HG02943 (cell line): ENCODE measurements around the gene ZFYVE28.

ENCODE experiments used
- ATAC-seq: cut with Tn5 transposase; IDR thresholded peaks from one replicate; pipeline ENCODE4 v1.9.1; 2021; ENCODE audit warnings: mild to moderate bottlenecking, low read depth, moderate library complexity; ENCODE audit not compliant: unreplicated experiment

The ZFYVE28 gene

GRCh38 chr4:2356123-2357069 lies 62.0 kb downstream of the ZFYVE28 start:
- no peak for ATAC-seq

DNA sequence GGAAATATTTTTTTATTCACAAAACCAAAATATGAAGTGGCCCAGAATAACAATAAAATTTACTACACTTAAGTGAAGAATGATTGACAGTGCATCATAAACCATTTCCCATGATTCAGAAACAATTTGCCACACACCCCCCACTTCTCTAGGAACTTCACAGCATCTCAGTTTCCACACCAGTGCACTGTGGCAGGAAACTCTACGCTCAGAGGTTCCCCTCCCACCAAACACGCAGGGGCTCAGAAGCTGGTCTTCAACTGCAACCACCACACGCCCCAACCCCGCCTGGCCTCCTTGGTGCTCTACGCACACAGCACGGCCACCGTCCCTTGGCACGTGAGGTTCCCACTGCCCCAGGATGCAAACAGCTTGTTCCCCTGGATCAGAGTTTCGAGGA lies 63.7 kb downstream of the ZFYVE28 start:
- no peak for ATAC-seq

DNA sequence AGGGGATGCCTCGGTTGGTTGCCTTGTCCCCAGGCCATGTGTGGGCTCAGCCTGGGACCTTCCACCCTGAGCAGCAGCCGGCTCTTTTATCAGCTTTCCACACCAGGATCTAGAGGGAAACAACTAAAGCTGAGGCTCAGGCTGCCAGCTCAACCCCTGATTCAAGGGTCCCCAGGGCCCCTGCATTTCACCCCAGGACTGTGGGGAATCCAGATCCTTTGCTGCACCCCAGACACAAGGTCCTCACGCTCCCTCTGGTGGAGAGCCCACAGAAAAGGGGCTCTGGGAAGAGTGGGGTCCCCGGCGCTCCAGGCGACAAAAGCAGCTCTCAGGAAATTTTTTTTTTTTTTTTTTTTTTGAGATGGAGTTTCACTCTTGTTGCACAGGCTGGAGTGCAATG lies 64.3 kb downstream of the ZFYVE28 start:
- no peak for ATAC-seq

DNA sequence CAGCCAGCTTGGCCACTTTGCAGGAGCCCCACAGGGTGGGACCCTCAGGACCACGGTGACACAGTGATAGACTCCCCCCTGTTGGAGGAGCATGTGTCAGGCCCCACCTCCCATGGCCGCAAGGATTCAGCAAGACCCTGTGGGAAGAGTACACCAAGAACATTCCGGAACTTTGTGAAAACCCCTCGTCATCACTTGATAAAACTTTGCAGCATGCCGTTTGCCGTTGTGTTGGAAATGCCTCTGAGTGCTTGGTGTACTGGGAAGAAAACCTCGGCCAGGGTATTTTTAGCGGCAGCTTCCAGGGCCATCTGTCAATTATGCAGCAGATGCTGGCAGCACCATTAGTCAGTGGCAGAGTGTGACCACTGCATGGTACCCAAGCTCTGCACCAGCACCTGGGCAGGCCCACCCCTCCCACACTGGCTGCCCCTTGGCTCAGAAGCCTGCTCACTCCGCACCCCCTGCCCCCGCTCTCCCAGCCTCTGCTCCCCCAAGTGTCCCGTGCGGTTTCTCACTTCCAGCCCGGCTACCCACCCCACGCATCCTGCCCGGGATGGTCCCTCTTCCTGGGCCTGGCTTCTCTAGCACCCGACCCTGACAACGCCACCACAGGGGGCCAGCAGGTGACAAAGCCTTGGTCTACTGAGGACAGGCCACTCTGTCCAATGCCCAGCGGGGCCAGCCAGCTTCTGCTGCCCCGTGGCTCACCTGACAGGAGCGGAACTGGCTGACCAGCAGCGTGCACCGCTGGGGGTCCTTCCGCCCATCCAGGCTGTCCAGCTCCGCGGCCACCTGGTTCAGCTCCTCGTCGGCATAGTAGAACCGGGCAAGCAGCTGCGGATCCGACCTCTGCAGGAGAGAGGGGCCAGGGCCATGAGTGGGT lies 65.0 kb downstream of the ZFYVE28 start:
- ATAC-seq, result no peak

DNA sequence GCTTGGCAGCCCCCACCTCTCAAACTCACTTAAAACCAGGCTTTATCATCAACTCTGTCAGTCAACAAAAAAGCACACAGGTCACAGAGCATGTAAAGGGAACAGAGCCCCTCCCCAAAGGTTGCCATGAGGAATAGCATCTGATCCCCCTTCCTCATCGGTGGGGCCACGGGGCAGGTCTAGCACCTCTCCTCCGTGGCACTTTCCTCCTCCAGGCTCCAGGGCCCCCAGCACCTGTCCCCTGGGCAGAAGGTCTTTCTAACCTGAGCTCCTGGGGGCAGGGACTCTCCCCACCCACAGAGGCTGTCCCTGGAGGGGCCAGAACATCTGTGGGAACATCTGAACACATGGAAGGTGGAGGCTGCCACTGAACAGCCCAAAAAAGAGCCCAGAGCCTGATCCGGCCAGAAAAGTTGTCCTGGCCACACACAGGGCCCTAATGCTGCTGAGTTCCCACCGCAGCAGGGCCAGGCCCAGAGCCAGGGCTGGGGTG lies 65.7 kb downstream of the ZFYVE28 start:
- ATAC-seq, result no peak

- no peak for ATAC-seq
These were observed 66.3 kb downstream of the ZFYVE28 start for GRCh38 chr4:2352171-2352570.

DNA sequence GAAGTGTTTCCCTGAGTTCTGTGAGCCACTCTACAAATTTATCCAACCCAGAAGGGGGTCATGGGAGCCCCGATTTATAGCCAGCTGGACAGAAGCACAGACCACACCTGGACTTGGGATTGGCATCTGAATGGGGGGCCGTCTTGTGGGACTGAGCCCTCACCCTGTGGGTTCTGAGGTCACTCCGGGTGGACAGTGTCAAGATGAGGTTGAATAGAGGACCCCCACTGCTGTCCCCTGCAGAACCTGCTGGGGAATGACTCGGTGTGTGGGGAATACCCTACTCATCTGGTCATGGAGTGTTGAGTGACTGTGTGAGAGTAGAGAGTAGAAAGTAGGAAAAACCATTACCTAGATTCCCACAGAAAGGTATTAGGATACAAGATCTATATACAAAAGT lies 67.5 kb downstream of the ZFYVE28 start:
- ATAC-seq, result no peak

DNA sequence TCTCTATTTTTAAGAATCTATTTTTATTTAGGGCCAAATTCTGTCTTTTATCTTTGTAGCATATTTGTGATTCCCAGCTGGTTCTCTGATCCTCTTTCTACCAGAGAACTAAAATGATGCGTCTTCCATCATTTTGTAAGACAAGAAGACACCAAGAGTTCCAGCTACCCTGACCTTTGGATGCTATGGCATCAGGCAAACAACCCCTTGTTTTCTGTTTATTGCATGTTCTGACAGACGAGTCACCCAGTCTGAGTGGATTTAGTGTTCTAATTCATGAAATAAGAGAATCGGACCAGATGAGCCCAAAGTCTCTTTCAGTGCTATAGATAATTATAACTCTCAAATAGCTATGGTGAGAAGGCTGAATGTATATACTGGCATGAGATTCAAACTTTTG lies 69.7 kb downstream of the ZFYVE28 start:
- no peak for ATAC-seq

DNA sequence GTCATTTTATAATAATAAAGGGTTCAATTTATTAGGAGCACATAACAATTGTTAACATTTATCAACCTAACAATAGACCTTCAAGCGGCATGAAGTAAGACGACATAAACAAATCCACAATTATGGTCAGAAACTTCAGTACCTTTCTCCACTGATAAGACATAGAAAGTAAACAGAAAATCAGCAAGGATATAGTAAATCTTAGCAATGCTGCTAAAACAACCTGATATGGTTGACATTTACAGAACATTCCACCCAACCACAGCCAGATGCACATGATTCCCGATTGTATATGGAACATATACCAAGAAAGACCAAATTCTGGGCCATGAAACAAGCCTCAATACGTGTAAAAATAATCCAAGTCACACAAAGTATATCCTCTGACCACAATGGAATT lies 71.3 kb downstream of the ZFYVE28 start:
- ATAC-seq, result no peak

- no peak for ATAC-seq
These were observed 75.0 kb downstream of the ZFYVE28 start for GRCh38 chr4:2343476-2343875.

DNA sequence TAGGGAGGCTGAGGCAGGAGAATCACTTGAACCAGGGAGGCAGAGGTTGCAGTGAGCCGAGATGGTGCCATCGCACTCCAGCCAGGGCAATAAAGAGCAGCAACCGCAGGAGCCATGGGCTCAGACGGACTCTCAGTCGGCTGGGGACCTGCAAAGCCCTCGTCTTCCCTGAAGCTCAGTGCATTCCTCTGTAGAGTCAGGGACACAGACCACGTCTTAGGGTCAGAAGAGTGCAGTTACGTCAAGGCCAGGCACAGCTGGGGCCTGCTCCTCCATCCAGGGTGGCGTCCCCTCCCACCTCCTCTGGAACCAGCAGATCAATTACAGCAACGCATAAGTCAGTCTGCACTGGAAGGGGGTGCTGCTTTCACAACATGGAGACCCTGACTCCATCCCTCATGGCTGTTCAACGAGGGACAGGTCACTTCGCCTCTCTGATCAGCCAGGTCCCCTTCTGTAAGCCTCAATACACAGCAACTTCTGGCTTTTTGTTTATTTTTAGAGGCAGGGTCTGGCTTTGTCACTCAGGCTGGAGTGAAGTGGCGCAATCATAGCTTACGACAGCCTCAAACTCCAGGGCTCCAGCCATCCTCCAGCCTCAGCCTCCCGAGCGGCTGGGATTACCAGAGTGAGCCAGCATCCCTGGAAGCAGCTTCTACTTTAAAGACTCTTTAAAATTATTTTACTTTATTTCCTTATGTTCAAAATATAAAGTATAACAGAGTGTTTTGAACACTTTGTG lies 76.4 kb downstream of the ZFYVE28 start:
- no peak for ATAC-seq

- ATAC-seq, result no peak
These were observed 77.1 kb downstream of the ZFYVE28 start for GRCh38 chr4:2341261-2341841.

- ATAC-seq, result no peak
These were observed 78.0 kb downstream of the ZFYVE28 start for GRCh38 chr4:2340272-2341061.

DNA sequence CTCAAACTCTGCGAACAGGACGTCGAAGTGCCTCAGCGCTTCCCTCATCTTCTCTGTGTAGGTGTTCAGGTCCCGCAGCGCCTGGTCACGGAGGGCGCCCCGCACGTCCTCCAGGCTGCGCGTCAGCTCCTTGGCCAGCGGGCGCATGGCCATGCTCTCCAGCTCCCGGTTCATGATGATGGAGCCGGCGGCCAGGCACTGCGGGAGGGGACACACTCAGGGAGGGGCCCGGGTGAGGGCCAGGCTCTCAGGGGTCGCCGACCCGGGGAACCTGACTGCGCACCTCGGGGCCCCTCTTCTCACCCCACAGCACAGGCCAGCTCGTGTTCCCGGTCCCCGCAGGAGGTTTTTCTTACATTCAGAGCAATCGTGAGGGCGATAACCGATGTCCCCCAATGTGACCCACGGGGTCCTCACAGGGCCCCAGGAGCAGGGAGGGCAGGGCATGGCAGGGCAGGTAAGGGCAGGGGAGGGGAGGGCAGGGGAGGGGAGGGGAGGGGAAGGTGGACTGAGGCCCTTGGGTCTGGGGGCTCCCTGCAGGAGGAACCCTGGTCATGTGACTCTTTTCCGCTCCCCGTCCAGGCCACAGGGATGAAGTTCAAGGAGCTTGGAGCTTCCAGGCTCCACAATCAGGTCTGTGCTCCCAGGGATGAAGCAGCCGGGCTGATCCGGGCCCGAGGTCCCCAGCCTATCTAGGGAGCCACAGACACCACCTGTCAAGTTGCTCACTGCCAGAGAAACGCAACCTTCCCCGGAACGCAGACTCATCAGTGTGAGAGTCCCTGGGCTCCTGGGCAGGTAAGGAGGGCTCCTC lies 78.8 kb downstream of the ZFYVE28 start:
- ATAC-seq, result no peak

GRCh38 chr4:2338754-2339457 lies 79.5 kb downstream of the ZFYVE28 start:
- ATAC-seq, result no peak

DNA sequence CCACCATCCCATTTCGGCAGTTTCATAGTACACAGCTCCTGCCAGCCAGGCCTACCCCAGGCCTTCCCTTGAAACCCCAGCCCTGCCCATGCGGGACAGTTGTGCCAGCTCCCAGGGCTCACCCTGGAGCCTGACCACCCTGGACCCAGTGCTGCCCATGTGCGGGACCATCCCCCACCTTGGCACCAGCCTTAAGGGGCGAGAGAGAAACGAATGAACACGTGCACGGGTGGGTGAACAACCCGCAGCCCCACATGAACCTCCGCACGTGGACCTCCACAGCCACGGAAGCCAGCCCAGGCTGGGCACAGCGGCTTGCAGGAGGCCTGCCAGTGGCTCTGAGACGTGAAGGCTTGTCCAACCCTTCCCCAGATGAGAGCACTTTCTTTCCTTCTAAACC lies 80.5 kb downstream of the ZFYVE28 start:
- no peak for ATAC-seq

DNA sequence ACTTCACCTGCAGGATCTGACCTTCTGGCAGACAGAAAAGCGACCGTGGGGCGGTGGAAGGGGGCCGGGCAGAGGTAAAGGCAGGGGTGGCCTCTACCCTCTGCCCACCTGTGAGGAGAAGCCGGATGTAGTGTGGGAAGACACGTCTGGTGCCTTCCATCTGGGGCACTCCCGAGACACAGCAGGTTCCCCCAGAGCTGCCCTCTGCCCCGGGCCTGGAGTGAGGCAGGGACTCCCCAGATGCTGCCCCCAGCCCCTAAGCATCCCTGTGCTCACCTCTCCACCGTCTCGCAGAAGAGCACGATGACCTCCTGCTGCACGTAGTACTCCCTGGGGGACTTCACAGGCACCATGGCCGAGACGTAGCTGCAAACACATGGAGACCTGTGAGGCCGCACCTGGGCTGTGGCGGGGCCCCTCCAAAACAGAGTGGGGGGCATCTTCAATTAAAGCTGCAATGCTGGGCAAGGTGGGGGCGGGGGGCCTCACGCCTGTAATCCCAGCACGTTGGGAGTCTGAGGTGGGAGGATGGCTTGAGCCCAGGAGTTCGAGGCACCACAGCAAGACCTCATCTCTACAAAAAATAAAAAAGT lies 81.2 kb downstream of the ZFYVE28 start:
- ATAC-seq, result no peak

DNA sequence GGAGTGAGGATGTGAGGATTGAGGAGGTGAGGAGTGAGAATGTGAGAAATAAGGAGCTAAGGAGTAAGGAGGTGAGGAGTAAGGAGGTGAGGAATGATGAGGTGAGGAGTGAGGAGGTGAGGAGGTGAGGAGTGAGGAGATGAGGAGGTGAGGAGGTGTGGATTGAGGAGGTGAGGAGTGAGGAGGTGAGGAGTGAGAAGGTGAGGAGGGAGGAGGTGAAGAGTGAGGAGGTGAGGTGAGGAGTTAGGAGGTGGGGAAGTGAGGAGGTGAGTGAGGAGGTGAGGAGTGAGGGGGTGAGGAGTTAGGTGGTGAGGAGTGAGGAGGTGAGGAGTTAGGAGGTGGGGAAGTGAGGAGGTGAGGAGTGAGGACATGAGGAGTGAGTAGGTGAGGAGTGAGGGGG lies 81.8 kb downstream of the ZFYVE28 start:
- ATAC-seq, result no peak
